H9 (cell line): ENCODE measurements around the gene ZDHHC24. TPM values are rescaled to one million over a fixed set of nuclear protein-coding genes. Genes with fewer than 3 reads are reported as not detected.

Experiments used
- DNase-seq: peaks from one replicate; pipeline ENCODE4 v3.0.0-alpha.2; 2017
- H2AFZ ChIP-seq: one replicate; pipeline ENCODE4 v1.6.1; 2013; ENCODE audit warnings: mild to moderate bottlenecking, low read length, control low read depth, moderate library complexity
- H2AK5ac ChIP-seq: 2 replicates; pipeline ENCODE4 v1.6.1; 2013; ENCODE audit warnings: low read length, control low read depth, mixed read lengths; ENCODE audit not compliant: insufficient read length
- H2BK120ac ChIP-seq: one replicate; pipeline ENCODE4 v1.6.1; 2013; ENCODE audit warnings: low read depth, mild to moderate bottlenecking, low read length, control low read depth, inconsistent platforms; ENCODE audit not compliant: poor library complexity, severe bottlenecking
- H2BK12ac ChIP-seq: 2 replicates; pipeline ENCODE4 v1.6.1; 2013; ENCODE audit warnings: low read length, control low read depth, mixed read lengths, low read depth; ENCODE audit not compliant: insufficient read length
- H2BK15ac ChIP-seq: 2 replicates; pipeline ENCODE4 v1.6.1; 2013; ENCODE audit warnings: low read depth, low read length, control low read depth
- H2BK20ac ChIP-seq: one replicate; pipeline ENCODE4 v1.6.1; 2013; ENCODE audit warnings: low read depth, mild to moderate bottlenecking, low read length, control low read depth, inconsistent platforms; ENCODE audit not compliant: poor library complexity, severe bottlenecking
- H2BK5ac ChIP-seq: 2 replicates; pipeline ENCODE4 v1.6.1; 2013; ENCODE audit warnings: low read length, control low read depth, mixed read lengths; ENCODE audit not compliant: insufficient read length
- H3K14ac ChIP-seq: 2 replicates; pipeline ENCODE4 v1.6.1; 2013; ENCODE audit warnings: low read length, control low read depth; ENCODE audit not compliant: insufficient read depth
- H3K18ac ChIP-seq: 2 replicates; pipeline ENCODE4 v1.6.1; 2013; ENCODE audit warnings: low read depth, mild to moderate bottlenecking, mixed read lengths, low read length, control low read depth; ENCODE audit not compliant: insufficient read length
- H3K23ac ChIP-seq: 2 replicates; pipeline ENCODE4 v1.6.1; 2013; ENCODE audit warnings: low read length, control low read depth, mixed read lengths, low read depth; ENCODE audit not compliant: insufficient read length
- H3K23me2 ChIP-seq: 2 replicates; pipeline ENCODE4 v1.6.1; 2013; ENCODE audit warnings: low read depth, mild to moderate bottlenecking, mixed read lengths, low read length, control low read depth; ENCODE audit not compliant: insufficient read length, poor library complexity, severe bottlenecking
- H3K27ac ChIP-seq: 2 replicates; pipeline ENCODE4 v1.5.1; 2013; ENCODE audit warnings: low read length, control low read depth, mixed read lengths, low read depth; ENCODE audit not compliant: insufficient read length
- H3K27me3 ChIP-seq: 2 replicates; pipeline ENCODE4 v1.6.1; 2013; ENCODE audit warnings: low read length, control low read depth, inconsistent platforms; ENCODE audit not compliant: insufficient read depth
- H3K4ac ChIP-seq: 2 replicates; pipeline ENCODE4 v1.6.1; 2013; ENCODE audit warnings: low read depth, mild to moderate bottlenecking, control low read depth, inconsistent platforms, low read length, moderate library complexity
- H3K4me1 ChIP-seq: 2 replicates; pipeline ENCODE4 v1.6.1; 2013; ENCODE audit warnings: low read length, control low read depth, inconsistent platforms; ENCODE audit not compliant: insufficient read depth
- H3K4me2 ChIP-seq: 2 replicates; pipeline ENCODE4 v1.6.1; 2013; ENCODE audit warnings: low read length, control low read depth, mixed read lengths; ENCODE audit not compliant: insufficient read length, insufficient read depth
- H3K56ac ChIP-seq: 2 replicates; pipeline ENCODE4 v1.6.1; 2013; ENCODE audit warnings: low read depth, mild to moderate bottlenecking, mixed read lengths, low read length, control low read depth; ENCODE audit not compliant: insufficient read length
- H3K79me1 ChIP-seq: 2 replicates; pipeline ENCODE4 v1.6.1; 2013; ENCODE audit warnings: low read depth, mild to moderate bottlenecking, moderate library complexity, low read length, control low read depth, inconsistent platforms; ENCODE audit not compliant: insufficient read depth, poor library complexity, severe bottlenecking
- H3K79me2 ChIP-seq: 2 replicates; pipeline ENCODE4 v1.6.1; 2013; ENCODE audit warnings: low read length, control low read depth, inconsistent platforms; ENCODE audit not compliant: insufficient read depth
- H3K9ac ChIP-seq: 2 replicates; pipeline ENCODE4 v1.6.1; 2013; ENCODE audit warnings: low read length, control low read depth, mixed read lengths; ENCODE audit not compliant: insufficient read length; ENCODE audit errors: extremely low read depth
- H3K9me3 ChIP-seq: one replicate; pipeline ENCODE4 v1.6.1; 2013; ENCODE audit warnings: low read depth, low read length, inconsistent platforms; ENCODE audit not compliant: control insufficient read depth
- H3T11ph ChIP-seq: one replicate; pipeline ENCODE4 v1.6.1; 2013; ENCODE audit warnings: mild to moderate bottlenecking, low read length, control low read depth, inconsistent platforms
- H4K20me1 ChIP-seq: one replicate; pipeline ENCODE4 v1.6.1; 2013; ENCODE audit not compliant: control insufficient read depth, insufficient read length, insufficient read depth
- H4K5ac ChIP-seq: 2 replicates; pipeline ENCODE4 v1.6.1; 2013; ENCODE audit warnings: low read depth, mild to moderate bottlenecking, mixed read lengths, low read length, control low read depth; ENCODE audit not compliant: insufficient read length
- H4K8ac ChIP-seq: replicated peaks from 2 replicates; pipeline ENCODE4 v1.6.1; 2013; ENCODE audit warnings: low read length, control low read depth, mixed read lengths, low read depth; ENCODE audit not compliant: insufficient read length
- H4K91ac ChIP-seq: 2 replicates; pipeline ENCODE4 v1.6.1; 2013; ENCODE audit warnings: low read depth, mild to moderate bottlenecking, moderate library complexity, mixed read lengths, low read length, control low read depth; ENCODE audit not compliant: insufficient read length
- H3K27ac Mint-ChIP-seq, 3 experiments: 2 replicates in 2 of 3; 3 replicates in 1 of 3; pipeline ENCODE4 v1.8.0; 2020 to 2021; ENCODE audit warnings: mixed read lengths in 3 of 3, mild to moderate bottlenecking in 1 of 3, moderate library complexity in 1 of 3
- H3K27me3 Mint-ChIP-seq: 2 replicates; pipeline ENCODE4 v1.8.0; 2021; ENCODE audit warnings: low read depth, mild to moderate bottlenecking, moderate library complexity, mixed read lengths
- H3K36me3 Mint-ChIP-seq, 3 experiments: 2 replicates in 2 of 3; 3 replicates in 1 of 3; pipeline ENCODE4 v1.8.0; 2020 to 2021; ENCODE audit warnings: low read depth in 3 of 3, mixed read lengths in 3 of 3; ENCODE audit not compliant: insufficient read depth in 1 of 3
- H3K4me1 Mint-ChIP-seq, 2 experiments: 2 replicates each; pipeline ENCODE4 v1.8.0; 2020; ENCODE audit warnings: mixed read lengths in 2 of 2
- H3K4me3 Mint-ChIP-seq, 2 experiments: 2 replicates in 1 of 2; 3 replicates in 1 of 2; pipeline ENCODE4 v1.8.0; 2020 to 2021; ENCODE audit warnings: mild to moderate bottlenecking in 2 of 2, mixed read lengths in 2 of 2, moderate library complexity in 1 of 2
- H3K9me3 Mint-ChIP-seq, 2 experiments: 2 replicates in 1 of 2; 3 replicates in 1 of 2; pipeline ENCODE4 v1.8.0; 2020; ENCODE audit warnings: mild to moderate bottlenecking in 2 of 2, mixed read lengths in 2 of 2, moderate library complexity in 1 of 2
- CTCF ChIP-seq: fragments of 200-600 bp; sonication (generic); conservative IDR thresholded peaks from 3 replicates; pipeline ENCODE4 v1.8.0; 2021; ENCODE audit warnings: antibody characterized with exemption, mild to moderate bottlenecking
- WGBS: extraction: QIAGEN DNeasy Blood & Tissue Kit; methylation state at CpG from one replicate; pipeline ENCODE4 v1.1.7; 2013; ENCODE audit warnings: missing lambda C conversion rate, low lambda C conversion rate, mixed read lengths; ENCODE audit not compliant: insufficient read length; ENCODE audit errors: extremely low coverage; 5-methylcytosine and 5-hydroxymethylcytosine counted together
- total RNA-seq: library from RNA; stranded (reverse); gene quantifications from 2 replicates; pipeline ENCODE4 v1.2.1, GENCODE V29; 2021

ZDHHC24 gene
- total RNA-seq, 1 experiment from 2014 or later = 8.9 TPM

- Histone ChIP-seq H3K27ac (no peak overlapping the region), H3K4ac (no peak overlapping the region), H2BK5ac (no peak overlapping the region), H3K9ac (no peak overlapping the region), H2AK5ac (no peak overlapping the region), H3K4me1 (no peaks in the 10 kb centered on the region), H3K79me1 (no peaks in the 10 kb centered on the region), H3K18ac (no peak overlapping the region), H3K27me3 (no peaks in the 10 kb centered on the region), H3T11ph (no peak overlapping the region), H2BK15ac (no peak overlapping the region), H3K23me2 (peaks cover 2% of the 10 kb centered on the region), H3K23ac (no peak overlapping the region), H2BK120ac (no peak overlapping the region), H2AFZ (no peak overlapping the region), H2BK12ac (no peak overlapping the region), H3K4me2 (no peak overlapping the region), H3K14ac (no peak overlapping the region), H2BK20ac (no peak overlapping the region), H3K9me3 (no peaks in the 10 kb centered on the region), H4K20me1 (no peaks in the 10 kb centered on the region), H4K8ac (no peak overlapping the region), H4K5ac (no peak overlapping the region), H4K91ac (no peak overlapping the region), H3K79me2 (no peaks in the 10 kb centered on the region), H3K56ac (no peak overlapping the region)
- Mint-ChIP-seq H3K4me3 (no peak overlapping the region), H3K4me1 (peaks cover 6 to 8% of the 10 kb centered on the region in 2 experiments), H3K9me3 (no peaks in the 10 kb centered on the region), H3K27me3 (peaks cover 2% of the 10 kb centered on the region), H3K36me3 (peaks cover 17 to 72% (median 67%) of the 10 kb centered on the region in 3 experiments), H3K27ac (no peak overlapping the region)
- no peak for TF ChIP-seq CTCF
- no peak for DNase-seq
- no CpG with 5 or more reads among the region's 14 CpGs for WGBS
Measured at GRCh38 chr11:66561178-66561974, 15.5 kb upstream of the ZDHHC24 start.
